Fibroblast of peridontal ligament (primary cell): ENCODE measurements around the gene GATAD2B.
"Not testable (repeated sequence)": the region's sequence is repeated elsewhere in the genome, so short reads cannot be mapped to it uniquely, and the experiment has no call there.

Experiments
- DNase-seq: peaks from one replicate; pipeline ENCODE4 v3.0.0-alpha.2; 2010; ENCODE audit errors: extremely low read depth

The GATAD2B gene

GRCh38 chr1:153833968-153834367 is 88.8 kb downstream of the GATAD2B start:
- DNase-seq: not testable (repeated sequence)

- no peak for DNase-seq
These were observed 89.6 kb downstream of the GATAD2B start for GRCh38 chr1:153833171-153833570.

GRCh38 chr1:153832293-153832692 is 90.5 kb downstream of the GATAD2B start:
- no peak for DNase-seq

- DNase-seq: no peak
These were observed 91.7 kb downstream of the GATAD2B start for GRCh38 chr1:153831026-153831425.

- no peak for DNase-seq
These were observed 95.4 kb downstream of the GATAD2B start for GRCh38 chr1:153827168-153827964.

GRCh38 chr1:153818876-153819275 is 103.9 kb downstream of the GATAD2B start:
- DNase-seq: no peak

GRCh38 chr1:153816283-153816889 is 106.4 kb downstream of the GATAD2B start:
- peak; percentile 48 for DNase-seq

- DNase-seq: peak; percentile 29
These were observed 116.7 kb downstream of the GATAD2B start for GRCh38 chr1:153805886-153806719.

- peak; percentile 88 for DNase-seq
These were observed 117.6 kb downstream of the GATAD2B start for GRCh38 chr1:153805042-153805745.

- no peak for DNase-seq
These were observed 118.7 kb downstream of the GATAD2B start for GRCh38 chr1:153804112-153804511.

GRCh38 chr1:153803470-153804056 is 119.2 kb downstream of the GATAD2B start:
- DNase-seq: no peak

- no peak for DNase-seq
These were observed 120.7 kb downstream of the GATAD2B start for GRCh38 chr1:153801786-153802697.

GRCh38 chr1:153801028-153801625 is 121.6 kb downstream of the GATAD2B start:
- no peak for DNase-seq

GRCh38 chr1:153800516-153800915 is 122.3 kb downstream of the GATAD2B start:
- DNase-seq: no peak

GRCh38 chr1:153799566-153800465 is 123.0 kb downstream of the GATAD2B start:
- no peak for DNase-seq

- no peak for DNase-seq
These were observed 123.8 kb downstream of the GATAD2B start for GRCh38 chr1:153799016-153799415.

GRCh38 chr1:153798468-153798780 is 124.3 kb downstream of the GATAD2B start:
- DNase-seq: no peak

- DNase-seq: peak; percentile 64
These were observed 125.7 kb downstream of the GATAD2B start for GRCh38 chr1:153796786-153797659.
